H9 (cell line): ENCODE data around the gene TMEM272. TPM values are rescaled to one million over a fixed set of nuclear protein-coding genes. Genes with fewer than 3 reads are reported as not detected.

Experiments
- DNase-seq: peaks from one replicate; pipeline ENCODE4 v3.0.0-alpha.2; 2017
- H2AFZ ChIP-seq: one replicate; pipeline ENCODE4 v1.6.1; 2013; ENCODE audit warnings: mild to moderate bottlenecking, low read length, control low read depth, moderate library complexity
- H2AK5ac ChIP-seq: 2 replicates; pipeline ENCODE4 v1.6.1; 2013; ENCODE audit warnings: low read length, control low read depth, mixed read lengths; ENCODE audit not compliant: insufficient read length
- H2BK120ac ChIP-seq: one replicate; pipeline ENCODE4 v1.6.1; 2013; ENCODE audit warnings: low read depth, mild to moderate bottlenecking, low read length, control low read depth, inconsistent platforms; ENCODE audit not compliant: poor library complexity, severe bottlenecking
- H2BK12ac ChIP-seq: 2 replicates; pipeline ENCODE4 v1.6.1; 2013; ENCODE audit warnings: low read length, control low read depth, mixed read lengths, low read depth; ENCODE audit not compliant: insufficient read length
- H2BK15ac ChIP-seq: 2 replicates; pipeline ENCODE4 v1.6.1; 2013; ENCODE audit warnings: low read depth, low read length, control low read depth
- H2BK20ac ChIP-seq: one replicate; pipeline ENCODE4 v1.6.1; 2013; ENCODE audit warnings: low read depth, mild to moderate bottlenecking, low read length, control low read depth, inconsistent platforms; ENCODE audit not compliant: poor library complexity, severe bottlenecking
- H2BK5ac ChIP-seq: 2 replicates; pipeline ENCODE4 v1.6.1; 2013; ENCODE audit warnings: low read length, control low read depth, mixed read lengths; ENCODE audit not compliant: insufficient read length
- H3K14ac ChIP-seq: 2 replicates; pipeline ENCODE4 v1.6.1; 2013; ENCODE audit warnings: low read length, control low read depth; ENCODE audit not compliant: insufficient read depth
- H3K18ac ChIP-seq: 2 replicates; pipeline ENCODE4 v1.6.1; 2013; ENCODE audit warnings: low read depth, mild to moderate bottlenecking, mixed read lengths, low read length, control low read depth; ENCODE audit not compliant: insufficient read length
- H3K23ac ChIP-seq: 2 replicates; pipeline ENCODE4 v1.6.1; 2013; ENCODE audit warnings: low read length, control low read depth, mixed read lengths, low read depth; ENCODE audit not compliant: insufficient read length
- H3K23me2 ChIP-seq: 2 replicates; pipeline ENCODE4 v1.6.1; 2013; ENCODE audit warnings: low read depth, mild to moderate bottlenecking, mixed read lengths, low read length, control low read depth; ENCODE audit not compliant: insufficient read length, poor library complexity, severe bottlenecking
- H3K27ac ChIP-seq: 2 replicates; pipeline ENCODE4 v1.5.1; 2013; ENCODE audit warnings: low read length, control low read depth, mixed read lengths, low read depth; ENCODE audit not compliant: insufficient read length
- H3K27me3 ChIP-seq: 2 replicates; pipeline ENCODE4 v1.6.1; 2013; ENCODE audit warnings: low read length, control low read depth, inconsistent platforms; ENCODE audit not compliant: insufficient read depth
- H3K4ac ChIP-seq: 2 replicates; pipeline ENCODE4 v1.6.1; 2013; ENCODE audit warnings: low read depth, mild to moderate bottlenecking, control low read depth, inconsistent platforms, low read length, moderate library complexity
- H3K4me1 ChIP-seq: 2 replicates; pipeline ENCODE4 v1.6.1; 2013; ENCODE audit warnings: low read length, control low read depth, inconsistent platforms; ENCODE audit not compliant: insufficient read depth
- H3K4me2 ChIP-seq: 2 replicates; pipeline ENCODE4 v1.6.1; 2013; ENCODE audit warnings: low read length, control low read depth, mixed read lengths; ENCODE audit not compliant: insufficient read length, insufficient read depth
- H3K56ac ChIP-seq: 2 replicates; pipeline ENCODE4 v1.6.1; 2013; ENCODE audit warnings: low read depth, mild to moderate bottlenecking, mixed read lengths, low read length, control low read depth; ENCODE audit not compliant: insufficient read length
- H3K79me1 ChIP-seq: 2 replicates; pipeline ENCODE4 v1.6.1; 2013; ENCODE audit warnings: low read depth, mild to moderate bottlenecking, moderate library complexity, low read length, control low read depth, inconsistent platforms; ENCODE audit not compliant: insufficient read depth, poor library complexity, severe bottlenecking
- H3K79me2 ChIP-seq: 2 replicates; pipeline ENCODE4 v1.6.1; 2013; ENCODE audit warnings: low read length, control low read depth, inconsistent platforms; ENCODE audit not compliant: insufficient read depth
- H3K9ac ChIP-seq: 2 replicates; pipeline ENCODE4 v1.6.1; 2013; ENCODE audit warnings: low read length, control low read depth, mixed read lengths; ENCODE audit not compliant: insufficient read length; ENCODE audit errors: extremely low read depth
- H3K9me3 ChIP-seq: one replicate; pipeline ENCODE4 v1.6.1; 2013; ENCODE audit warnings: low read depth, low read length, inconsistent platforms; ENCODE audit not compliant: control insufficient read depth
- H3T11ph ChIP-seq: one replicate; pipeline ENCODE4 v1.6.1; 2013; ENCODE audit warnings: mild to moderate bottlenecking, low read length, control low read depth, inconsistent platforms
- H4K20me1 ChIP-seq: one replicate; pipeline ENCODE4 v1.6.1; 2013; ENCODE audit not compliant: control insufficient read depth, insufficient read length, insufficient read depth
- H4K5ac ChIP-seq: 2 replicates; pipeline ENCODE4 v1.6.1; 2013; ENCODE audit warnings: low read depth, mild to moderate bottlenecking, mixed read lengths, low read length, control low read depth; ENCODE audit not compliant: insufficient read length
- H4K8ac ChIP-seq: replicated peaks from 2 replicates; pipeline ENCODE4 v1.6.1; 2013; ENCODE audit warnings: low read length, control low read depth, mixed read lengths, low read depth; ENCODE audit not compliant: insufficient read length
- H4K91ac ChIP-seq: 2 replicates; pipeline ENCODE4 v1.6.1; 2013; ENCODE audit warnings: low read depth, mild to moderate bottlenecking, moderate library complexity, mixed read lengths, low read length, control low read depth; ENCODE audit not compliant: insufficient read length
- H3K27ac Mint-ChIP-seq, 3 experiments: 2 replicates in 2 of 3; 3 replicates in 1 of 3; pipeline ENCODE4 v1.8.0; 2020 to 2021; ENCODE audit warnings: mixed read lengths in 3 of 3, mild to moderate bottlenecking in 1 of 3, moderate library complexity in 1 of 3
- H3K27me3 Mint-ChIP-seq: 2 replicates; pipeline ENCODE4 v1.8.0; 2021; ENCODE audit warnings: low read depth, mild to moderate bottlenecking, moderate library complexity, mixed read lengths
- H3K36me3 Mint-ChIP-seq, 3 experiments: 2 replicates in 2 of 3; 3 replicates in 1 of 3; pipeline ENCODE4 v1.8.0; 2020 to 2021; ENCODE audit warnings: low read depth in 3 of 3, mixed read lengths in 3 of 3; ENCODE audit not compliant: insufficient read depth in 1 of 3
- H3K4me1 Mint-ChIP-seq, 2 experiments: 2 replicates each; pipeline ENCODE4 v1.8.0; 2020; ENCODE audit warnings: mixed read lengths in 2 of 2
- H3K4me3 Mint-ChIP-seq, 2 experiments: 2 replicates in 1 of 2; 3 replicates in 1 of 2; pipeline ENCODE4 v1.8.0; 2020 to 2021; ENCODE audit warnings: mild to moderate bottlenecking in 2 of 2, mixed read lengths in 2 of 2, moderate library complexity in 1 of 2
- H3K9me3 Mint-ChIP-seq, 2 experiments: 2 replicates in 1 of 2; 3 replicates in 1 of 2; pipeline ENCODE4 v1.8.0; 2020; ENCODE audit warnings: mild to moderate bottlenecking in 2 of 2, mixed read lengths in 2 of 2, moderate library complexity in 1 of 2
- CTCF ChIP-seq: fragments of 200-600 bp; sonication (generic); conservative IDR thresholded peaks from 3 replicates; pipeline ENCODE4 v1.8.0; 2021; ENCODE audit warnings: antibody characterized with exemption, mild to moderate bottlenecking
- WGBS: extraction: QIAGEN DNeasy Blood & Tissue Kit; methylation state at CpG from one replicate; pipeline ENCODE4 v1.1.7; 2013; ENCODE audit warnings: missing lambda C conversion rate, low lambda C conversion rate, mixed read lengths; ENCODE audit not compliant: insufficient read length; ENCODE audit errors: extremely low coverage; 5-methylcytosine and 5-hydroxymethylcytosine counted together
- total RNA-seq: library from RNA; stranded (reverse); gene quantifications from 2 replicates; pipeline ENCODE4 v1.2.1, GENCODE V29; 2021

TMEM272 gene
- total RNA-seq, 1 experiment from 2014 or later: not detected

- Histone ChIP-seq H3K9ac (no peak overlapping the region), H3K4me1 (no peaks in the 10 kb centered on the region), H3K23me2 (no peaks in the 10 kb centered on the region), H2BK15ac (no peak overlapping the region), H3K9me3 (no peaks in the 10 kb centered on the region), H3K79me2 (no peaks in the 10 kb centered on the region), H2BK120ac (no peak overlapping the region), H3K23ac (no peak overlapping the region), H2BK20ac (no peak overlapping the region), H3K4ac (no peak overlapping the region), H2AK5ac (no peak overlapping the region), H2BK5ac (no peak overlapping the region), H3K27me3 (no peaks in the 10 kb centered on the region), H3K18ac (no peak overlapping the region), H3K27ac (no peak overlapping the region), H3K79me1 (no peaks in the 10 kb centered on the region), H3K56ac (no peak overlapping the region), H4K5ac (no peak overlapping the region), H2AFZ (no peak overlapping the region), H3K14ac (no peak overlapping the region), H3K4me2 (no peak overlapping the region), H2BK12ac (no peak overlapping the region), H4K91ac (no peak overlapping the region), H4K20me1 (no peaks in the 10 kb centered on the region), H4K8ac (no peak overlapping the region), H3T11ph (no peak overlapping the region)
- DNase-seq: no peak
- Mint-ChIP-seq H3K4me3 (no peak overlapping the region), H3K27me3 (no peaks in the 10 kb centered on the region), H3K4me1 (peaks cover 11 to 20% of the 10 kb centered on the region in 2 experiments), H3K36me3 (peaks cover 2 to 15% (median 4%) of the 10 kb centered on the region in 3 experiments), H3K27ac (peak overlapping the region in 1 of 3 experiments; percentile 42; a peak in 1 of 7 replicates), H3K9me3 (no peaks in the 10 kb centered on the region)
- no peak for TF ChIP-seq CTCF
- no CpG with 5 or more reads among the region's 10 CpGs for WGBS
These were observed 58.3 kb downstream of the TMEM272 start for GRCh38 chr13:51786425-51787265.
